HG03558 (cell line): ENCODE data around the gene VSIG8.

ENCODE experiments used
- ATAC-seq: cut with Tn5 transposase; IDR thresholded peaks from one replicate; pipeline ENCODE4 v1.9.1; 2021; ENCODE audit warnings: moderate number of reproducible peaks; ENCODE audit not compliant: unreplicated experiment; ENCODE audit errors: extremely low read depth

Gene VSIG8

GRCh38 chr1:159832309-159832708 is 30.1 kb downstream of the VSIG8 start:
- no peak for ATAC-seq

GRCh38 chr1:159831412-159832141 is 30.9 kb downstream of the VSIG8 start:
- ATAC-seq: no peak

GRCh38 chr1:159830722-159831121 is 31.7 kb downstream of the VSIG8 start:
- no peak for ATAC-seq

- no peak for ATAC-seq
Measured at GRCh38 chr1:159829822-159830465, 32.5 kb downstream of the VSIG8 start.

GRCh38 chr1:159829273-159829634 is 33.2 kb downstream of the VSIG8 start:
- no peak for ATAC-seq

- ATAC-seq: no peak
Measured at GRCh38 chr1:159828581-159829272, 33.7 kb downstream of the VSIG8 start.

GRCh38 chr1:159828176-159828575 is 34.3 kb downstream of the VSIG8 start:
- ATAC-seq: no peak

- no peak for ATAC-seq
Measured at GRCh38 chr1:159827549-159827948, 34.9 kb downstream of the VSIG8 start.

GRCh38 chr1:159827102-159827490 is 35.4 kb downstream of the VSIG8 start:
- no peak for ATAC-seq

- ATAC-seq: no peak
Measured at GRCh38 chr1:159826441-159827101, 35.9 kb downstream of the VSIG8 start, which contains the start of gene SLAMF8. TSS of gene SLAMF8 (plus strand) at chr1:159826873. CDS start at chr1:159826899, 26 bp downstream.

- no peak for ATAC-seq
Measured at GRCh38 chr1:159825564-159825963, 36.9 kb downstream of the VSIG8 start.

GRCh38 chr1:159823406-159823805 is 39.1 kb downstream of the VSIG8 start:
- ATAC-seq: no peak

- ATAC-seq: no peak
Measured at GRCh38 chr1:159821171-159821867, 41.1 kb downstream of the VSIG8 start.

- no peak for ATAC-seq
Measured at GRCh38 chr1:159817276-159818041, 45.0 kb downstream of the VSIG8 start.

- no peak for ATAC-seq
Measured at GRCh38 chr1:159815926-159816325, 46.5 kb downstream of the VSIG8 start.

GRCh38 chr1:159804924-159805323 is 57.5 kb downstream of the VSIG8 start:
- no peak for ATAC-seq
